ENCODE results near the gene NFATC4. TPM values are rescaled to one million over a fixed set of nuclear protein-coding genes. Genes with fewer than 3 reads are reported as not detected.

NFATC4 gene
- total and polyA plus RNA-seq, 10 of the 15 experiments (the other 5 are each of a cell fraction or from before 2014, with no cell fraction given): 0.97 to 14.3 (median 4.9) TPM

- TF ChIP-seq POU2F2 (IDR thresholded peaks at IDR 0.05; ENCODE audit: borderline replicate concordance, low read depth, low read length) (0 out of 3 replicates have a peak, but pooled peaks have one; percentile 11), SMARCA5 (IDR thresholded peaks at IDR 0.05) (peak; percentile 58; the same call in 1 of the 2 replicates), IKZF2 (IDR thresholded peaks at IDR 0.05) (0 out of 4 replicates have a peak, but pooled peaks of 1 of the 2 experiments have one; percentile 5), EGR1 (IDR thresholded peaks at IDR 0.05; ENCODE audit: borderline replicate concordance in 1 of 2, low read depth in 2 of 2, low read length in 2 of 2) (no peak), RB1 (IDR thresholded peaks at IDR 0.05; ENCODE audit: borderline replicate concordance) (peak; percentile 40; the same call in 1 of the 2 replicates), RCOR1 (conservative IDR thresholded peaks at IDR 0.05; ENCODE audit: low read depth, low read length) (no peak), MAX (IDR thresholded peaks at IDR 0.05; ENCODE audit: low read depth, low read length) (no peak)
Observed at GRCh38 chr14:24365600-24366412, 2.2 kb upstream of the NFATC4 start (continued).

GRCh38 chr14:24366413-24366720 lies 1.6 kb upstream of the NFATC4 start:
- WGBS (ENCODE audit: insufficient coverage, insufficient replicate concordance, low lambda C conversion rate, missing lambda C conversion rate): 0% methylated on average over 11 of the region's 16 CpGs
- Histone ChIP-seq H2AFZ (ENCODE audit: control insufficient read depth, low read depth, low read length) (peak overlapping the region; percentile 80), H3K4me1 (ENCODE audit: control insufficient read depth, insufficient read depth, low read length) (peaks cover 16% of the 10 kb centered on the region), H3K9me3 (replicated peaks; ENCODE audit: control insufficient read depth, insufficient read depth, low read length) (no peaks in the 10 kb centered on the region), H3K36me3 (ENCODE audit: control insufficient read depth in 2 of 2, insufficient read depth in 2 of 2, low read length in 1 of 2) (no peaks in the 10 kb centered on the region), H3K4me2 (ENCODE audit: control insufficient read depth, insufficient read depth) (peak overlapping the region; percentile 83), H3K27ac (ENCODE audit: control insufficient read depth, insufficient read depth) (no peak overlapping the region; the same call in 1 of the 2 replicates), H3K27me3 (replicated peaks in 1 of 2; ENCODE audit: control insufficient read depth in 2 of 2, insufficient read depth in 2 of 2, low read length in 1 of 2) (peaks cover 1 to 6% of the 10 kb centered on the region in 2 experiments), H4K20me1 (ENCODE audit: control insufficient read depth, insufficient read depth) (no peaks in the 10 kb centered on the region), H3K79me2 (ENCODE audit: control insufficient read depth, insufficient read depth, low read length) (no peaks in the 10 kb centered on the region), H3K4me3 (peak overlapping the region; percentile 53; the same call in 1 of the 2 replicates), H3K9ac (ENCODE audit: control insufficient read depth, insufficient read depth, low read length) (peak overlapping the region; percentile 29; the same call in 1 of the 2 replicates)
- in situ Hi-C loops (cut with MboI): loop anchor here (5.0 kb wide), 1 partner anchor 66 kb away; no protein-coding TSS in a partner anchor
- DNase-seq (ENCODE audit: low read depth, low spot score) (no peak), ATAC-seq (no peak), FAIRE-seq (no peak)
- intact Hi-C loops (cut with micrococcal nuclease; ENCODE audit: unreplicated experiment): loop anchor here (5.0 kb wide), 2 partner anchors 34 to 46 kb away; no protein-coding TSS in a partner anchor
- POLR2A ChIA-PET: interaction anchor here (0.6 to 2.3 kb wide), 18 partner anchors 9 to 608 kb away, joined by 3 to 61 read pairs (median 4); partner anchors contain the start of genes CBLN3, DCAF11, KHNYN and NRL
- no TSS peak for BruUV-seq (replicated peaks)
- SMC1A ChIA-PET (ENCODE audit: uncharacterized antibody, unreplicated experiment): interaction anchor here (0.6 to 2.3 kb wide), 12 partner anchors 26 to 422 kb away, joined by 3 to 79 read pairs (median 6); partner anchors contain the start of genes CBLN3, KHNYN, RIPK3 and SDR39U1
- CTCF ChIA-PET: interaction anchor here (0.7 to 2.3 kb wide), 22 partner anchors 14 to 115 kb away, joined by 3 to 163 read pairs (median 7); partner anchors contain the start of genes ADCY4, CBLN3, DHRS1 and KHNYN
- RAD21 ChIA-PET (ENCODE audit: unreplicated experiment): interaction anchor here (0.6 to 2.3 kb wide), 17 partner anchors 16 to 1478 kb away, joined by 3 to 122 read pairs (median 5); partner anchors contain the start of genes ADCY4, CBLN3, DHRS1 and KHNYN
- TF ChIP-seq REST (IDR thresholded peaks at IDR 0.05; ENCODE audit: low read depth, low read length) (no peak), CREM (IDR thresholded peaks at IDR 0.05; ENCODE audit: low read depth) (peak; percentile 86), BCL3 (IDR thresholded peaks at IDR 0.05; ENCODE audit: borderline replicate concordance, insufficient read depth, low read depth, low read length, poor library complexity, severe bottlenecking) (peak; percentile 58), PAX5 (IDR thresholded peaks at IDR 0.05; ENCODE audit: borderline replicate concordance, low read depth, low read length) (0 out of 2 replicates have a peak, but pooled peaks have one; percentile 20), MLLT1 (IDR thresholded peaks at IDR 0.05) (peak; percentile 45; the same call in 1 of the 2 replicates), RFX5 (IDR thresholded peaks at IDR 0.05; ENCODE audit: low read depth, low read length) (no peak)
